CD14-positive monocyte (primary cell): ENCODE data around the gene TMEM167B. TPM values are rescaled to one million over a fixed set of nuclear protein-coding genes. Genes with fewer than 3 reads are reported as not detected.
"Not testable (repeated sequence)": the region's sequence is repeated elsewhere in the genome, so short reads cannot be mapped to it uniquely, and the experiment has no call there.

Experiments
- DNase-seq, 3 donors: peaks; one replicate each; pipeline ENCODE4 v3.0.0-alpha.2; 2011 to 2022
- H2AFZ ChIP-seq: 2 replicates; pipeline ENCODE4 v1.6.0; 2012; ENCODE audit warnings: mild to moderate bottlenecking, low read depth, low read length, inconsistent platforms; ENCODE audit not compliant: insufficient read depth, poor library complexity, severe bottlenecking
- H3K27ac ChIP-seq, 2 donors: 1 replicate in 1 of 2; 2 replicates in 1 of 2; pipeline ENCODE4 v1.5.1; 2012 to 2013; ENCODE audit warnings: low read length in 2 of 2, control low read depth in 1 of 2, inconsistent platforms in 1 of 2, low read depth in 1 of 2, mild to moderate bottlenecking in 1 of 2
- H3K27me3 ChIP-seq, 2 donors: one replicate each; pipeline versions ENCODE4 v1.6.0 to v1.6.1; 2011 to 2013; ENCODE audit warnings: low read length in 2 of 2; ENCODE audit not compliant: control insufficient read depth in 2 of 2, insufficient read depth in 2 of 2
- H3K36me3 ChIP-seq, 2 donors: replicated peaks in 1 of 2; 1 replicate in 1 of 2; 2 replicates in 1 of 2; pipeline versions ENCODE4 v1.5.1 to v1.6.1; 2012 to 2013; ENCODE audit warnings: low read length in 2 of 2, control low read depth in 1 of 2, inconsistent platforms in 1 of 2, mild to moderate bottlenecking in 1 of 2; ENCODE audit not compliant: insufficient read depth in 2 of 2, control insufficient read depth in 1 of 2
- H3K4me1 ChIP-seq, 2 donors: 1 replicate in 1 of 2; 2 replicates in 1 of 2; pipeline versions ENCODE4 v1.5.1 to v1.6.1; 2012 to 2013; ENCODE audit warnings: low read length in 2 of 2, control low read depth in 1 of 2, inconsistent platforms in 1 of 2, mild to moderate bottlenecking in 1 of 2, moderate library complexity in 1 of 2; ENCODE audit not compliant: insufficient read depth in 2 of 2, control insufficient read depth in 1 of 2
- H3K4me2 ChIP-seq: replicated peaks from 2 replicates; pipeline ENCODE3; 2012; ENCODE audit warnings: low read length, moderate library complexity, mild to moderate bottlenecking; ENCODE audit not compliant: poor library complexity, severe bottlenecking; ENCODE audit errors: extremely low read depth
- H3K4me3 ChIP-seq, 3 experiments: fragments of 200-600 bp in 1 of 3; sonication (generic) in 1 of 3; replicated peaks in 1 of 3; 1 replicate in 2 of 3; 2 replicates in 1 of 3; pipeline ENCODE4 v1.5.1; 2011 to 2013; ENCODE audit warnings: low read length in 3 of 3, mild to moderate bottlenecking in 3 of 3, control low read depth in 2 of 3, low read depth in 2 of 3, inconsistent platforms in 1 of 3, moderate library complexity in 1 of 3
- H3K79me2 ChIP-seq: 2 replicates; pipeline ENCODE4 v1.6.0; 2012; ENCODE audit warnings: mild to moderate bottlenecking, control low read depth, inconsistent platforms, low read length, moderate library complexity; ENCODE audit not compliant: insufficient read depth
- H3K9ac ChIP-seq: 2 replicates; pipeline ENCODE4 v1.6.0; 2017; ENCODE audit warnings: low read length, mild to moderate bottlenecking; ENCODE audit not compliant: insufficient read depth, poor library complexity, severe bottlenecking
- H3K9me3 ChIP-seq, 2 donors: replicated peaks in 1 of 2; 1 replicate in 1 of 2; 2 replicates in 1 of 2; pipeline versions ENCODE4 v1.5.1 to v1.6.1; 2012 to 2013; ENCODE audit warnings: low read length in 2 of 2, control low read depth in 1 of 2; ENCODE audit not compliant: control insufficient read depth in 1 of 2, insufficient read depth in 1 of 2
- H4K20me1 ChIP-seq: 2 replicates; pipeline ENCODE4 v1.6.0; 2012; ENCODE audit warnings: mild to moderate bottlenecking, low read length, control low read depth, moderate library complexity; ENCODE audit not compliant: insufficient read depth
- H3K27ac Mint-ChIP-seq, 7 donors: one replicate each; pipeline ENCODE4 v1.8.0; 2020; ENCODE audit warnings: mild to moderate bottlenecking in 7 of 7, mixed read lengths in 7 of 7, moderate library complexity in 6 of 7, inconsistent platforms in 2 of 7
- H3K27me3 Mint-ChIP-seq, 3 donors: one replicate each; pipeline ENCODE4 v1.8.0; 2021 to 2022; ENCODE audit warnings: low read depth in 3 of 3, mild to moderate bottlenecking in 3 of 3, mixed read lengths in 3 of 3, moderate library complexity in 3 of 3, inconsistent platforms in 1 of 3
- H3K36me3 Mint-ChIP-seq, 2 donors: one replicate each; pipeline ENCODE4 v1.8.0; 2020; ENCODE audit warnings: mixed read lengths in 2 of 2, inconsistent platforms in 1 of 2, mild to moderate bottlenecking in 1 of 2
- H3K4me1 Mint-ChIP-seq: one replicate; pipeline ENCODE4 v1.8.0; 2020; ENCODE audit warnings: mild to moderate bottlenecking, mixed read lengths
- H3K4me3 Mint-ChIP-seq, 2 donors: one replicate each; pipeline ENCODE4 v1.8.0; 2020; ENCODE audit warnings: mild to moderate bottlenecking in 2 of 2, mixed read lengths in 2 of 2, moderate library complexity in 1 of 2
- H3K9me3 Mint-ChIP-seq, 7 donors: one replicate each; pipeline ENCODE4 v1.8.0; 2020 to 2022; ENCODE audit warnings: mixed read lengths in 7 of 7, mild to moderate bottlenecking in 6 of 7, moderate library complexity in 6 of 7, inconsistent platforms in 2 of 7
- WGBS: methylation state at CpG from one replicate; pipeline ENCODE4 v1.1.5; 2013; ENCODE audit warnings: missing lambda C conversion rate; ENCODE audit not compliant: insufficient coverage; 5-methylcytosine and 5-hydroxymethylcytosine counted together
- intact Hi-C, 2 donors: fragments of 100-400 bp; cut with micrococcal nuclease; formaldehyde crosslinking; loops; one replicate each; pipeline versions ENCODE4 v1.15.0 to v1.15.1; 2023
- polyA plus RNA-seq, 3 donors: library from polyadenylated mRNA; depleted of rRNA in 1 of 3; unstranded in 2 of 3; stranded (reverse) in 1 of 3; fragments of 300-500 nt in 2 of 3; fragments of >200 nt in 1 of 3; fragmentation: Illumina TruSeq in 2 of 3; gene quantifications; 1 replicate in 2 of 3; 2 replicates in 1 of 3; pipeline ENCODE4 v1.2.3, GENCODE V29; 2012 to 2021
- TF ChIP-seq, protein P1 (sequence below): fragments of 200-600 bp; IDR thresholded peaks from one replicate; pipeline ENCODE4 v1.8.0; 2022; ENCODE audit warnings: antibody characterized with exemption, mild to moderate bottlenecking

TMEM167B gene
- polyA plus RNA-seq, 3 donors = 39.2 to 50.8 (median 43.3) TPM

DNA sequence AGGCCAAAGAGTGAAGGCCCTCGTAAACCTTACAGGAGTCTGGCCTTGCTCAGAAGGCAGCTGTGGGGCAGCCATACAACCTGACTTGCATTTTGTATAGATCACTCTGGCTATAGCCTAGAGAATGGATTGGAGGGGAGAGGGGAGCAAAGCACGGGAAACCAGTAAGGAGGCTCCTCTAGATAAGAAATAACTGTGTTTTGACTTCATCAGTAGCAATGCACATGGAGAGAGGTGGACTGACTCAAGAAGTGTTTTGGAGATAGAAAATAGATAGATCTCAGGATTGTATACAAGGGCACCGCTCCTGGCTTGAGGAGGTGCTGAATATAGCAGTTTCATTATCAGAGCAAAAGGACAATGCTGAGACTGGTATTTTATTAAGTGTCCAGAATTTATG lies 49.8 kb downstream of the TMEM167B start:
- H3K27me3 ChIP-seq = no peaks in the 10 kb centered on the region
- no peak for DNase-seq
- no peaks in the 10 kb centered on the region for H3K36me3 Mint-ChIP-seq
- H3K27me3 Mint-ChIP-seq = peaks cover 0 to 4% (median 1%) of the 10 kb centered on the region in 3 donors
- no peak overlapping the region for H3K4me3 ChIP-seq
- WGBS = 100% methylated on average over 1 of the region's 3 CpGs
- intact Hi-C loops = no loop called here
- no peak overlapping the region for H3K27ac ChIP-seq
- H3K9me3 Mint-ChIP-seq = peaks cover 0 to 4% (median 0%) of the 10 kb centered on the region in 7 donors
- no peak overlapping the region for H2AFZ ChIP-seq
- no peak overlapping the region for H3K4me3 Mint-ChIP-seq
- no peak overlapping the region for H3K9ac ChIP-seq
- H3K9me3 ChIP-seq = no peaks in the 10 kb centered on the region
- no peaks in the 10 kb centered on the region for H3K79me2 ChIP-seq
- H4K20me1 ChIP-seq = no peaks in the 10 kb centered on the region
- H3K4me1 Mint-ChIP-seq = peaks cover 15% of the 10 kb centered on the region
- no peaks in the 10 kb centered on the region for H3K36me3 ChIP-seq
- H3K4me1 ChIP-seq = peaks cover 8 to 13% of the 10 kb centered on the region in 2 donors
- no peak overlapping the region for H3K27ac Mint-ChIP-seq
- H3K4me2 ChIP-seq = no peak overlapping the region
- TF ChIP-seq, protein P1, sequence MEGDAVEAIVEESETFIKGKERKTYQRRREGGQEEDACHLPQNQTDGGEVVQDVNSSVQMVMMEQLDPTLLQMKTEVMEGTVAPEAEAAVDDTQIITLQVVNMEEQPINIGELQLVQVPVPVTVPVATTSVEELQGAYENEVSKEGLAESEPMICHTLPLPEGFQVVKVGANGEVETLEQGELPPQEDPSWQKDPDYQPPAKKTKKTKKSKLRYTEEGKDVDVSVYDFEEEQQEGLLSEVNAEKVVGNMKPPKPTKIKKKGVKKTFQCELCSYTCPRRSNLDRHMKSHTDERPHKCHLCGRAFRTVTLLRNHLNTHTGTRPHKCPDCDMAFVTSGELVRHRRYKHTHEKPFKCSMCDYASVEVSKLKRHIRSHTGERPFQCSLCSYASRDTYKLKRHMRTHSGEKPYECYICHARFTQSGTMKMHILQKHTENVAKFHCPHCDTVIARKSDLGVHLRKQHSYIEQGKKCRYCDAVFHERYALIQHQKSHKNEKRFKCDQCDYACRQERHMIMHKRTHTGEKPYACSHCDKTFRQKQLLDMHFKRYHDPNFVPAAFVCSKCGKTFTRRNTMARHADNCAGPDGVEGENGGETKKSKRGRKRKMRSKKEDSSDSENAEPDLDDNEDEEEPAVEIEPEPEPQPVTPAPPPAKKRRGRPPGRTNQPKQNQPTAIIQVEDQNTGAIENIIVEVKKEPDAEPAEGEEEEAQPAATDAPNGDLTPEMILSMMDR = no peak

DNA sequence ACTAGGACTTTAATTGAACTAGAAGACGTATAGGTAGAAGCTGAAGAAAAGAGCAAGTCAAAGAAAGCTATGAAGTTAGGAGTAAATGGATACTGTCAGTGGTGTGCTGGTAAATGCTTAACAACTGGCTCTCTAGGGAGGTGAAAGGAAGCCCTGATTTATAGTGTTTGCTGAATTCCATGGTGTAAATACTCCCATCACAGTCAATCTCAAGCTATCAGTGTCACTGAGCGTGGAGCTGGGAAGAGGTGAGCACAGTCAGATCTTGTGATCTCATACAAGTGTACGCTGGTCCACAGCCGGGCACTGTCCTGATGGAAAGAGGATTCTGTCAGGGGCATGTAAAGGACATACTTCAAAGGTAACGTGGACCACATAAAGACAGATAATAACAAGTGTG lies 51.7 kb downstream of the TMEM167B start:
- Histone ChIP-seq H3K79me2 (no peaks in the 10 kb centered on the region), H4K20me1 (no peaks in the 10 kb centered on the region), H3K4me3 (no peak overlapping the region), H3K4me2 (no peak overlapping the region), H3K9ac (no peak overlapping the region), H3K9me3 (no peaks in the 10 kb centered on the region), H3K27me3 (no peaks in the 10 kb centered on the region), H3K4me1 (peaks cover 8 to 13% of the 10 kb centered on the region in 2 donors), H3K27ac (no peak overlapping the region), H2AFZ (no peak overlapping the region), H3K36me3 (no peaks in the 10 kb centered on the region)
- intact Hi-C loops = no loop called here
- DNase-seq = no peak
- H3K4me3 Mint-ChIP-seq = no peak overlapping the region
- TF ChIP-seq, protein P1 = no peak
- H3K4me1 Mint-ChIP-seq = peaks cover 15% of the 10 kb centered on the region
- peaks cover 0 to 4% (median 0%) of the 10 kb centered on the region in 7 donors for H3K9me3 Mint-ChIP-seq
- 100% methylated on average over 3 of the region's 5 CpGs for WGBS
- no peaks in the 10 kb centered on the region for H3K36me3 Mint-ChIP-seq
- peaks cover 0 to 7% (median 7%) of the 10 kb centered on the region in 3 donors for H3K27me3 Mint-ChIP-seq
- H3K27ac Mint-ChIP-seq = no peak overlapping the region

DNA sequence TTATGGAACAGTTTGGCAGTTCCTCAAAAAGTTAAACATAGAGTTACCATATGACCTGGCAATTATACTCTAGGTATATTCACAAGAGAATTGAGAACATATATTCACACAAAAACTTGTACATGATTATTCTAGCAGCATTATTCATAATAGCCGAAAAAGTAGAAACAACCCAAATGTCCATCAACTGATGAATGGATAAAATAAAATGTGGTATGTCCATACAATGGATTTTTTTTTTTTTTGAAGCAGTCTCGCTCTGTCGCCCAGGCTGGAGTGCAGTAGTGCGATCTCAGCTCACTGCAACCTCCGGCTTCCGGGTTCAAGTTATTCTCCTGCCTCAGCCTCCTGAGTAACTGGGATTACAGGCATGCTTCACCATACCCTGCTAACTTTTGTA lies 52.2 kb downstream of the TMEM167B start:
- H3K27me3 ChIP-seq, H3K36me3 Mint-ChIP-seq, H3K27ac ChIP-seq, DNase-seq, H3K4me2 ChIP-seq, H3K27me3 Mint-ChIP-seq, H3K9me3 ChIP-seq, H2AFZ ChIP-seq, H3K9me3 Mint-ChIP-seq, H4K20me1 ChIP-seq, H3K27ac Mint-ChIP-seq, H3K79me2 ChIP-seq, H3K36me3 ChIP-seq, H3K9ac ChIP-seq, intact Hi-C loops, H3K4me3 ChIP-seq, H3K4me3 Mint-ChIP-seq: not testable (repeated sequence)
- peaks cover 15% of the 10 kb centered on the region for H3K4me1 Mint-ChIP-seq
- H3K4me1 ChIP-seq = peaks cover 8 to 13% of the 10 kb centered on the region in 2 donors
- WGBS = no CpG with 5 or more reads among the region's 6 CpGs
